Activated naive CD8-positive, alpha-beta T cell (primary cell): ENCODE measurements around the gene PHC2.
A peak's percentile ranks its signal among the peaks of the same experiment; 100 is the strongest.
"Not testable (repeated sequence)": the region's sequence is repeated elsewhere in the genome, so short reads cannot be mapped to it uniquely, and the experiment has no call there.

ENCODE experiments used
- H3K27ac Mint-ChIP-seq: one replicate; pipeline ENCODE4 v1.8.0; 2021; ENCODE audit warnings: mixed read lengths
- H3K27me3 Mint-ChIP-seq: one replicate; pipeline ENCODE4 v1.8.0; 2021; ENCODE audit warnings: mixed read lengths
- H3K36me3 Mint-ChIP-seq: one replicate; pipeline ENCODE4 v1.8.0; 2021; ENCODE audit warnings: mixed read lengths
- H3K4me1 Mint-ChIP-seq: one replicate; pipeline ENCODE4 v1.8.0; 2021; ENCODE audit warnings: low read depth, mixed read lengths
- H3K4me3 Mint-ChIP-seq: one replicate; pipeline ENCODE4 v1.8.0; 2021; ENCODE audit warnings: mild to moderate bottlenecking, mixed read lengths
- H3K9me3 Mint-ChIP-seq: one replicate; pipeline ENCODE4 v1.8.0; 2021; ENCODE audit warnings: low read depth, mixed read lengths

The PHC2 gene

DNA sequence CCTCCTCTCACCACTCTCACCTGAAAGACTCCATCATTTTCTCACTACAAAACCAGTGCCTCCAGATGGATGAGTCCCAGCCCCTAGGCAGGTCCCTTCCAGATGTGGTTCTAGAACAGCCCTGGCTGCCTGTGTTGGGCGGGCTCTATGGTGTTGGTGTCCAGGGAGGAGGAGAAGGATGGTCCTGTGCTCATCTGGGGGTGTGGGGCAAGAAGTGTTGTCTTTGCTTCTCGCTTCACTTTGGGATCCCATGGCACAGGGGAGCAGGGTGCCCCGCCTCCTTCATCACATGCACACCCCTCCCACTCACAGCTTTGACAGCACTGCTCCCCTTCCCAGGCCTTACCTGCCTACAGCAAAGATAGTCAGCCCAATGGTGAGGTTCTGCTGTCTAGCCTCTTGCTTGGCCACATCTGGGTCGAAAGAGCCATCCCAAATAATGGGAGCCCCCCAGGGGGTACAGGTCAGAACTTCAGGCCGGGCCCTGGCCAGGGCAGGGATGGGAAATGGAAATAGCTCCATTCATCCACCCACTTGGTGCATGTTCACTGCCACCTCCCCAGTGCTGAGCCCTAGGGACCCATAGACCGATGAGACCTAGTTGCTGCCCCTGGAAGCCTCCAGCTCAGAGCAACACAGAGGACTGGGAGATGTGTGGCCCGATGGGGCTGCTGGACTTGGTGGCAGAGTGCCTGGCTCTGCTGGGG is 119.0 kb downstream of the PHC2 start:
- Mint-ChIP-seq H3K27me3 (peaks cover 6% of the 10 kb centered on the region), H3K4me3 (no peak overlapping the region), H3K4me1 (peaks cover 7% of the 10 kb centered on the region), H3K36me3 (peaks cover 3% of the 10 kb centered on the region), H3K9me3 (no peaks in the 10 kb centered on the region), H3K27ac (no peak overlapping the region)

GRCh38 chr1:33310702-33311101 is 120.2 kb downstream of the PHC2 start:
- no peak overlapping the region for H3K27ac Mint-ChIP-seq
- peaks cover 4% of the 10 kb centered on the region for H3K4me1 Mint-ChIP-seq
- no peak overlapping the region for H3K4me3 Mint-ChIP-seq
- peaks cover 9% of the 10 kb centered on the region for H3K27me3 Mint-ChIP-seq
- H3K9me3 Mint-ChIP-seq, result no peaks in the 10 kb centered on the region
- H3K36me3 Mint-ChIP-seq, result peaks cover 5% of the 10 kb centered on the region

DNA sequence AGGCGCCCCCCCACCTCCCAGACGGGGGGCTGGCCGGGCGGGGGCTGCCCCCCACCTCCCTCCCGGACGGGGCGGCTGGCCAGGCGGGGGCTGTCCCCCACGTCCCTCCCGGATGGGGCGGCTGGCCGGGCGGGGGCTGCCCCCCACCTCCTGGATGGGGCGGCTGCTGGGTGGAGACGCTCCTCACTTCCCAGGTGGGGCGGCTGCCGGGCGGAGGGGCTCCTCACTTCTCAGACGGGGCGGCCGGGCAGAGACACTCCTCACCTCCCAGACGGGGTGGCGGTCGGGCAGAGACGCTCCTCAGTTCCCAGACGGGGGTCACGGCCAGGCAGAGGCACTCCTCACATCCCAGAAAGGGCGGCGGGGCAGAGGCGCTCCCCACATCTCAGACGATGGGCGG is 121.5 kb downstream of the PHC2 start:
- not testable (repeated sequence) for H3K4me1 Mint-ChIP-seq, H3K36me3 Mint-ChIP-seq, H3K4me3 Mint-ChIP-seq, H3K9me3 Mint-ChIP-seq, H3K27me3 Mint-ChIP-seq, H3K27ac Mint-ChIP-seq

DNA sequence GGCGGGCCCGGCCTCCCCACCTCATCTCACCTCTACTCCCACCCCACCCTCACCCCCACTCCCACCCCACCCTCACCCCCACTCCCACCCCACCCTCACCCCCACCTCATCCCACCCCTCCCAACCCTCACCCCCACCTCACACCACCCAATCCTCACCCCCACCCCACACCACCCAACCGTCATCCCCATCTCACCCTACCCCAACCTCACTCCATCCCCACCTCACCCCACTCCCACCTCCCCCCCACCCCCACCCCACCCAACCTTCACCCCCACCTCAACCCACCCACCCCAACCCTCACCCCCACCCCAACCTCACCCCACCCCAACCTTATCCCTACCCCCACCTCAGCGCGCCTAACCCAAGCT is 123.4 kb downstream of the PHC2 start:
- no peak overlapping the region for H3K4me3 Mint-ChIP-seq
- peaks cover 7% of the 10 kb centered on the region for H3K27me3 Mint-ChIP-seq
- H3K4me1 Mint-ChIP-seq, result peaks cover 9% of the 10 kb centered on the region
- H3K9me3 Mint-ChIP-seq, result no peaks in the 10 kb centered on the region
- no peak overlapping the region for H3K27ac Mint-ChIP-seq
- H3K36me3 Mint-ChIP-seq, result peaks cover 5% of the 10 kb centered on the region

GRCh38 chr1:33306653-33307493 is 124.0 kb downstream of the PHC2 start:
- Mint-ChIP-seq H3K9me3 (no peaks in the 10 kb centered on the region), H3K27ac (no peak overlapping the region), H3K4me1 (peaks cover 13% of the 10 kb centered on the region), H3K4me3 (no peak overlapping the region), H3K27me3 (peaks cover 7% of the 10 kb centered on the region), H3K36me3 (peaks cover 5% of the 10 kb centered on the region)

DNA sequence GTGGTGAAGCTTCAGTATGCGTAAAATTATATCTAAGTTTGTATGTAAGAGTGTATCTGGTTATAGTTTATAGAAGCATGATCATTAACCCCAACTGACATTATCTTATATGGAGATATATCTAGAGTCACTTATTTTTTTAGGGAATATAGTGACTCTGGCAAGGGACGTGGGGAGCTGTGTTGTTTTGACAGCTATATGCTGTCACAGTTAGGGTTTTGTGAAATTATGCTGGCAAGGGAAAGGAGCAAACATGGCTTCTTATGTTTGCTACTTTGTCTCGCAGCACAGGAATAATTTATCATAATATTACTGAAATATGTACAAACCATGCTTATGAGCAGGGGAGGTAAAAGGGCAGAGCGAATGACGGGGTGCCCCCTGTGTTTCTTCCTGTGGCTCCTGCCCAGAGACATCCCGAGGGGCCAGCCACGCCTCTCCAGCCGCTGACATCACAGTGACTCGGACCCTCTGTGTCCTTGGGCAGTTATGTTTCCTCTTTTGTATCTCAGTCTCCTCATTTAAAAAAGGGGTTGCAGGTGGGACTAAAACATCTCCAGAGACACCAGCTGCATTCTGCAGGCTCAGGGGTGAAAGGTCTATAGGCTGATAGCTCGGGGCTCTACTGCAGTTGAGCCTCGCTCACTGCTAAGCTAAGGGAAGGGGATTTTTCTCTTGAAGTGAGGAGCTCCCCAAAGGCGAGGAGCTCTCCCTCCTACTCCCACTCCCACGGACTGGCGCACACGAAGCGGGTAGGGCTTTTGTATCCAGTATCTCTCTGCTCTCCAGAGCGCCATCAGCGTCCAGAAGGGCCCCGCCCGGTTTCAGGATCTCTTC is 124.9 kb downstream of the PHC2 start:
- H3K9me3 Mint-ChIP-seq, result no peaks in the 10 kb centered on the region
- H3K4me1 Mint-ChIP-seq, result peaks cover 13% of the 10 kb centered on the region
- peaks cover 3% of the 10 kb centered on the region for H3K27me3 Mint-ChIP-seq
- no peak overlapping the region for H3K27ac Mint-ChIP-seq
- H3K4me3 Mint-ChIP-seq, result no peak overlapping the region
- H3K36me3 Mint-ChIP-seq, result peaks cover 3% of the 10 kb centered on the region

DNA sequence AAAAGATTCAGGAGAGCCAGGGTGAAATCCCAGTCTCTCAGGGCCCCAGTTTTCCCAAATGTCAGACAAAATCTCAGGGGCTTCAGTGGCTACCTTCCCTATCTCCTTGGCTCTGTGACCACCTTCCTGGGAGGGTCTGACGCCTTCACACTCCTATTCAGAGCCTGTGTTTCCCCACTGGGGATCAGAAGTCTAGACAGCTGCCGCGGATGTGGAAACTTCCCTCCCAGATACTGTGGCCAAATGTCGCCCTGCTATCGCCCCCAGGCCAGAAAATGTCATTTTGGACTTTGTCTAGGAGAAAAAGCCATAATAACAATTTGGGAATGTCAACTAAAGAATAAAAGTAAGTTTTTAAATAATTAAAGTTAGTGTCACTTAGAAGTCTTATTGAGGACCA is 125.9 kb downstream of the PHC2 start:
- Mint-ChIP-seq H3K27ac (no peak overlapping the region), H3K36me3 (peaks cover 3% of the 10 kb centered on the region), H3K4me1 (peaks cover 13% of the 10 kb centered on the region), H3K9me3 (no peaks in the 10 kb centered on the region), H3K4me3 (no peak overlapping the region), H3K27me3 (peaks cover 3% of the 10 kb centered on the region)

DNA sequence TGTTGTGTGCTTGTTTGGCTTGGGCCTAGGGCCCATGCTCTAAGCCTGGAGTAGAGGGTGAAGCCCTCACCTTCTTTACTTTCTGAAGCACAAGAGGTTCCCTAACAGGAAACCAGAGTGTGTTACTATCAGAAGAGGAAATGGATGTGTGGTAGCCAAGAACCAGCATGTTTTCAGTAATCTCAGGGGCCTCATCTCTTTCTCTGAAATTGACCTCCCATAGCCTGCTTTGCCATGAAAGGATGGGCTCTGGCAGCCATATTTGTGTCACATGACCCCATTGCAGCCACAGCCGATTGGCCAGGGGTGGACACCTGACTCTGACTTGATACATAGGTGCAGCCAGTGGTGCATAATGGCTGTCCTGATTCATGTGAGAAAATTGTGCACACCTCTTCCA is 128.6 kb downstream of the PHC2 start:
- H3K9me3 Mint-ChIP-seq, result no peaks in the 10 kb centered on the region
- no peak overlapping the region for H3K4me3 Mint-ChIP-seq
- peaks cover 13% of the 10 kb centered on the region for H3K4me1 Mint-ChIP-seq
- H3K27ac Mint-ChIP-seq, result peak overlapping the region; percentile 81
- peaks cover 3% of the 10 kb centered on the region for H3K36me3 Mint-ChIP-seq
- H3K27me3 Mint-ChIP-seq, result peaks cover 3% of the 10 kb centered on the region

DNA sequence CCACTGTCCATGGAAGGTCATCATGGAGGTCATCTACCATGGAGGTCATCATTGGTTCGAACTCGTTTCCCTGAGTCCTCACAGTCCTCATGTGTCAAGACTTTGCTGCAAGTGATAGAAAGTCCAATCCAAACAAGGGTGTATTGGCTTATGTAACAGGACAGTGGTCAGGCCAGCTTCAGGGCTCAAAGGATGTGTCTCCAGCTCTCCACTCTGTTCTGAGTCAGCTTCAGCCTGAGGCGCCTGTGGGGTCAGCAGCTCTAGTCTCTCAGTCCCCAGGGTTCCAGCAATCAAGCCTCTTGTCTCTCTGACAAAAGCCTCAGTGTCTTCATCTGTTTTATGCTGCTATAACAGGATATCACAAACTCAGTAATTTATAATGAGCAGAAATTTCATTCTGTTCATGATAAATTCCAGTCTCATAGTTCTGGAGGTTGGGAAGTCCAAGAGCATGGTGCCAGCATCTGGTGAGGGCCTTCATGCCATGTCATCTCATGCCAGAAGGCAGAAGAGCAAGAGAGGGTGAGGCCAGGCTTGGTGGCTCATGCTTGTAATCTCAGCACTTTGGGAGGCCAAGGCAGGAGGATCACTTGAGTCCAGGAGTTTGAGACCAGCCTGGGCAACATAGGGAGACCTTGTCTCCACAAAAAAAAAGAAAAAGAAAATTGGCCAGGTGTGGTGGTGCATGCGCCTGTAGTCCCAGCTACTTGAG is 129.5 kb downstream of the PHC2 start:
- H3K27ac Mint-ChIP-seq, result peak overlapping the region; percentile 8
- H3K27me3 Mint-ChIP-seq, result peaks cover 3% of the 10 kb centered on the region
- H3K4me1 Mint-ChIP-seq, result peaks cover 13% of the 10 kb centered on the region
- H3K9me3 Mint-ChIP-seq, result no peaks in the 10 kb centered on the region
- H3K4me3 Mint-ChIP-seq, result no peak overlapping the region
- H3K36me3 Mint-ChIP-seq, result peaks cover 4% of the 10 kb centered on the region

DNA sequence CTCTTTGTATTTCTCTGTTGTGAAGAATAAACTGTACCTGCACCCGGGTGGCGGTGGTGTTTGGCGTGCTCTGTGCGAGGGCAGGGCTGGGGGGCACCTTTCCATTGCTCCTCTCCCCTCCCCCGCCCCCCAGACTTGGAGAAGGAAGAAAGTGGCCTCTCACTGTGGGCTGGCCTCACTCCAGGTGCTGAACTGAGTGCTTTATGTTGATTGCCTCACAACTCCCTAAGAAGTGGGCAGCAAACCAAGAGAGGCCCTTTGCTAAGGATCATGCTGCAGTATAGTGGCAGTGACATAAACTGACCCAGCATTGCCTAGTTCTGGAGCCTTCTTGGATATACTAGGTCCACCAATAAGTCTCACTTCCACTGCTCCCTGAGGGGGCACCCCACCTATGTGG is 130.2 kb downstream of the PHC2 start:
- no peaks in the 10 kb centered on the region for H3K9me3 Mint-ChIP-seq
- peaks cover 2% of the 10 kb centered on the region for H3K36me3 Mint-ChIP-seq
- H3K27me3 Mint-ChIP-seq, result no peaks in the 10 kb centered on the region
- no peak overlapping the region for H3K27ac Mint-ChIP-seq
- peaks cover 13% of the 10 kb centered on the region for H3K4me1 Mint-ChIP-seq
- H3K4me3 Mint-ChIP-seq, result no peak overlapping the region

- Mint-ChIP-seq H3K9me3 (no peaks in the 10 kb centered on the region), H3K4me1 (peaks cover 13% of the 10 kb centered on the region), H3K27me3 (no peaks in the 10 kb centered on the region)
These were observed 131.3 kb downstream of the PHC2 start for GRCh38 chr1:33299461-33300155.

DNA sequence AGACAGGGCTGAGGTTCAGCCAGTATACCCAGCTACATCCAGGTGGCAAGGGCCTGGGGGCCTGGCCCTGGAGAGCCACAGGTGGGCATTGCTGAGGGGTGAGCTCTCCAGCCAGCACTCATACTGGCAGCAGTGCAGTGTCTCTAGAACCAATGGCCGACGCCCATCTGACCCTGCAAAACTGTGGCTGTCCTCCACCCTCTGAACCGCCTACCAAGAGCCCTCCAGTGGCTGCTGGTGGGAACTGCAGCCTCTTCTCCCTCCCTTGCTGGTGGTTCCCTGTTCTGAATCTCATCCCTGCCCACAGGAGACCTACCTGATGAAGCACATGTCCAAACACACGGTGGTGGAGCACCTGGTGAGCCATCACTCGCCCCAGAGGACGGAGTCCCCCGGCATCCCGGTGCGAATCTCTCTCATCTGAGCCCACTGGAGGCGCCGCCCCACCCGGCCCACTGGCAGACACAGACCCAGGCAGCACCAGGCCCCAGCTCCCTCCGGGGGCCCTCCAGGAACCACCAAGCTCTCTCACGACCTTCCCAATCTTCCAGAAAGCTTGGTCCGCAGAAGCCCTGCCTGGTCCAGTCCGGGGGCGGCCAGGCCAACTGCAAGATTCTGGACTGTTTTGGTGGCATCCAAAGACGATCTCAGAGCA is 132.1 kb downstream of the PHC2 start:
- Mint-ChIP-seq H3K36me3 (peaks cover 2% of the 10 kb centered on the region), H3K27ac (no peak overlapping the region), H3K4me1 (peaks cover 13% of the 10 kb centered on the region)

More at GRCh38 chr1:33299461-33300155, 131.3 kb downstream of the PHC2 start:
- Mint-ChIP-seq H3K36me3 (peaks cover 2% of the 10 kb centered on the region), H3K4me3 (no peak overlapping the region), H3K27ac (no peak overlapping the region)

DNA sequence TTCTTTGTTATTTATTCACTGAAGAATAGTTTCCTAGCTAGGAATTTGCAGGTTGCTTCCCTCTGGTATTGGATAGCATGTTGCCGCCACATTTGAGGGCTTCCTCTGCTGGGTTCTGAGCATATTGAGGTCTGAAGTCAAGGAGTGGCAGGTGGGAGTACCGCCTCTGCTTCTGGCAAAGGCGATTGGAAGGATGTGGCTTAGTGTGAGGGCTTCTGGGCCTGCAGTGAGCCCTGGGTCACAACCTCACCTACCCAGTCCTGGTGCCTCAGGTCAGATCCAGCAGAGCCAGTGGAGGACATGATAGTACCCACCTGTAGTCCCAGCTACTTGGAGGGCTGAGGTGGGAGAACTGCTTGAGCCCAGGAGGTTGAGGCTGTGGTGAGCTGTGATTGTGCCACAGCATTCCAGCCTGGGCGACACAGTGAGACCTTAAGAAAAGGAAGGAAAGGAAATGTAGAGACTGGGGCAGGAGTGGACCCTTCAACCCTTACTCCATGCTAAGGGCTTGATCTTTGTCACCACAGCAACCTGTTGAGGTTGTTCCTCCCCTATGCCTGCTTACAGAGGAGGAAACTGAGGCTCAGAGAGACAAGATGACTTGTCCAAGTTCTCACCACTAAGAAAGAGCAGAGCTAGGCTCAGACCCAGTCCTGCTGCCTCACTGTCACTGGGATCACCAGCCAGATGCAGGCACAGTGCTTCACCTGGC is 132.8 kb downstream of the PHC2 start:
- Mint-ChIP-seq H3K27me3 (no peaks in the 10 kb centered on the region), H3K27ac (no peak overlapping the region), H3K4me1 (peaks cover 10% of the 10 kb centered on the region), H3K9me3 (no peaks in the 10 kb centered on the region), H3K4me3 (no peak overlapping the region), H3K36me3 (peaks cover 2% of the 10 kb centered on the region)

More for the DNA sequence above, 132.1 kb downstream of the PHC2 start:
- Mint-ChIP-seq H3K4me3 (no peak overlapping the region), H3K9me3 (no peaks in the 10 kb centered on the region), H3K27me3 (no peaks in the 10 kb centered on the region)
